GM20431 (cell line): ENCODE data around the gene MRC1.

Experiments
- in situ Hi-C: fragments of 300-500 bp; cut with MseI, MboI; formaldehyde crosslinking; loops from one replicate; pipeline ENCODE4 v1.15.0; 2020; ENCODE audit warnings: low sequenced_read_pairs; ENCODE audit not compliant: unreplicated experiment

MRC1 gene

GRCh38 chr10:17838080-17838648 is 29.0 kb downstream of the MRC1 start:
- in situ Hi-C loops: no loop called here

DNA sequence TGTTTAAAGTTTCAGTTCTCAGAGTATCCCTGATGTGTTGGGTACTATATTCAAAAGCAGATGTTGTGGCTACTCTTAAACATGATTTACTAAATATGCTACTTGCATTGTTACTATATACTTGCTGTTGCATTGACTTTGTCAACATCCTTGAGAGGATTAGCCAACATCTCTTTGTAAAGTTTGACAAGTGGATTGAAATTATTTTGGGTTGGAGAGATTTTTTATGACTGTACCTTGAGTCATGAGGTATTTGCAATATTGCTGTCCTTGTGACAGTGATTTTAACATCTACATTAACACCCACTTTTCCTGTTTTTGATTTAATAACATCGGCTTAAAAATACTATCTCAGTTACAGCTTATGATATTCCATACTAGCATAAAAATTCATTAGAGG is 31.9 kb downstream of the MRC1 start:
- in situ Hi-C loops: no loop called here

DNA sequence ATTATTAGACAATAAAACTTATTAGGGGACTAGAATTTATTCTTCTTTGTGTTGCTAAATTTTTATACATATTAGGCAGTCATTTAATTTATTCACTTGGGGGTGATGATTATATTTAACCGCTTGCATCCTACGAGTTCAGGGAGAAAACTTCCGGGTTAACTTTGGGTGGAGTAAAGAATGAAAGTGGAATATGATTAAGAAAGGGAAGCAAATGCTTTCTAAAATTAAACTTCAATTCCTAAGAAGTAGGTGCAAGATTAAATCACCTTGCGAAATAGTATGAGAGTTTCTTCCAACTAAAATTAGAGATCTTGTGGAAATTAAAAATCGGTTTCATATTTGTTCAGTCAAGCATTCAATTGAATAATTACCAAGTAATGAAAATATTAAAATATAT is 33.5 kb downstream of the MRC1 start:
- in situ Hi-C loops: no loop called here

GRCh38 chr10:17847585-17848296 is 38.6 kb downstream of the MRC1 start:
- in situ Hi-C loops: no loop called here

- in situ Hi-C loops: no loop called here
Measured at GRCh38 chr10:17848646-17849045, 39.5 kb downstream of the MRC1 start.

DNA sequence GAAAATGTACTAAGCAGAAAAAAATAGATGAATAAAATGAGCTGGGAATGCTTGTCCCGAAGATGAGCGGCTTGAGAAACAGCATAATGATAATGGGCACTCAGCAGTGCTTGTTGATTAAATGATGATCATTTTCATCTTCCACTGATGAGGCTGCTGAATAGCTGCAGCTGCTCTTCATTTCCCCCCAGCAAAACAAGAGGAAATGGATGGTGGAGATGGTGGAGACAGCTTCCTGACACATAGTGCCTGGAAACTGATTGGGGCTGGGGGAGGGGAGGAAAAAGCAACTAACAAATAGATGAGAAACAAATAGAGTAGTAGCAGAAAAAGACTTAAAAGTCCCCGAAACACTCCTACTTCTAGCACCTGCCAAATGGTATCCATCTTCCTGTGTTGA is 41.4 kb downstream of the MRC1 start:
- in situ Hi-C loops: loop anchor here (25.0 kb wide), 1 partner anchor 238 kb away; the partner anchor contains the start of gene HACD1

DNA sequence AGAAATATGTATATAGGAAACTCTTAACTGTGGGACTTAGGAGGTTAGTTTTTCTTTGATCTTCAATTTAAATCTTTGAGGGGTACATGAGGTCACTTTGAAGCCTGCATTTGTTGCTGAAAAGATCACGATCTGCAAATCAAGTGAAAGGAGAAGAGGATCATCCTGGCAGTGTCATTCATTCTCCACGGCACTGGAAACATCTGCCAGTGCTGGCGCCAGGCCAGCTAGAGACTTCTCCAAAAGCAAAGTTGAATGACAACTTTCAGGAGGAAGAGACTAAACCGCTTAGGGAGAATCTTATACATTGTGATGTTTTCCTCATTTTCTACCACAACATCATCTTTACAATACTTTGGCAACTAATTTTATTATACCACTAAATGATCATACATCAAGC is 42.5 kb downstream of the MRC1 start:
- in situ Hi-C loops: loop anchor here (25.0 kb wide), 1 partner anchor 239 kb away; the partner anchor contains the start of gene HACD1

DNA sequence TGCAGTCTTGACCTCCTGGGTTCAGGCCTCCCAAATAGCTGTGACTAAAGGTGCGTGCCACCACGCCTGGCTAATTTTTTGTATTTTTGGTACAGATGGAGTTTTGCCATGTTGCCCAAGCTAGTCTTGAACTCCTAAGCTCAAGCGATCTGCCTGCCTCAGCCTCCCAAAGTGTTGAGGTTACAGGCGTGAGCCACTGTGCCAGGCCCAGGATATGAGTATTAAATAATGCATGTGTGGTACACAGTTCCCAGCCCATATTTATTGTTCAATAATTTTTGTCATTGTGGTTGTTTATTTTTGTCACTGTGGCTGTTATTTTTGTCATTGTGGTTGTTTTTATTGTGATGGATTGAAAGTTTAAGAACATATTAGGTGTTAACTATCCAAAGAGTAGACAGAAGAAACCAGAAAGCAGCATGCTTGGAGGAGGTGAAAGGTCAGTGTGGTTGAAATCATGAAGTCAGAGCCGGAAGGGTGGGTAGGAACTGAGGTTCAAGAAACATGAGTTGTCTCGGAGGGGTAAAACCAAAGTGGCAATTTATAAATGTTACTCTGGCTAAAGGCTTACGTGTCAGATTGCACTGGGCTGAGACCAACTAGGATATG is 45.0 kb downstream of the MRC1 start:
- in situ Hi-C loops: loop anchor here (25.0 kb wide), 1 partner anchor 242 kb away; the partner anchor contains the start of gene HACD1

GRCh38 chr10:17857040-17857439 is 47.9 kb downstream of the MRC1 start:
- in situ Hi-C loops: loop anchor here (25.0 kb wide), 1 partner anchor 245 kb away; the partner anchor contains the start of gene HACD1

GRCh38 chr10:17859492-17860156 is 50.5 kb downstream of the MRC1 start:
- in situ Hi-C loops: loop anchor here (25.0 kb wide), 1 partner anchor 247 kb away; the partner anchor contains the start of gene HACD1

GRCh38 chr10:17861760-17862159 is 52.6 kb downstream of the MRC1 start:
- in situ Hi-C loops: loop anchor here (25.0 kb wide), 1 partner anchor 249 kb away; the partner anchor contains the start of gene HACD1

GRCh38 chr10:17865351-17865750 is 56.2 kb downstream of the MRC1 start:
- in situ Hi-C loops: loop anchor here (25.0 kb wide), 1 partner anchor 253 kb away; the partner anchor contains the start of gene HACD1

DNA sequence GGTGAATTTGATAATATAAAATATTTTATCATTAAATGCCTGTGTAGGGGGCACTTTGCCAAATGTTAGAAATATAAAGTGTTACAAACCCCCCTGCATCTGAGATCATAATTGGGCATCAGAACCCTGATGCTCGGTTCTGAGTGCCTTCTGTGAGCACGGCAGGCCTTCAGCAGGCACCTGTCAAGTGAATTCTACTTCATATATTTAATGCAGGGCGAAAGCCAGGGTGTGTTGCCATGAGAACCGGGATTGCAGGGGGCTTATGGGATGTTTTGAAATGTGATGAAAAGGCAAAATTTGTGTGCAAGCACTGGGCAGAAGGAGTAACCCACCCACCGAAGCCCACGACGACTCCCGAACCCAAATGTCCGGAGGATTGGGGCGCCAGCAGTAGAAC is 57.2 kb downstream of the MRC1 start:
- in situ Hi-C loops: loop anchor here (25.0 kb wide), 1 partner anchor 254 kb away; the partner anchor contains the start of gene HACD1

DNA sequence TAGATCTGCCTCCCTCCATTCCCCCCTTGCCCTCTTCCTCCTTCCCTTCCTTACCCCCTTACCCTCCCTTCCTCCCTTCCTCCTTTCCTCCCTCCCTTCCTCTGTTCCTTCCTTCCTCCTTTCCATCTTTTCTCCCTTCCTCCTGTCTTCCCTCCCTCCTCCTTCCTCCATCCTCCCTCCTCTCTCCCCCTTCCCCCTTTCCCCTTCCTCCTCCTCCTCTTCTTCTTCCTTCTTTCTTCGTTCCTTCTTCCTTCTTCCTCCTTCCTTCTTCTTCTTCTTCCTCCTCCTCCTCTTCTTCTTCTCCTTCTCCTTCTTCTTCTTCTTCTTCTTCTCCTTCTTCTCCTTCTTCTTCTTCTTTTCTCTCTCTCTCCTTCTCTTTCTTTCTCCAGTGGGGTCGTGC is 57.9 kb downstream of the MRC1 start:
- in situ Hi-C loops: loop anchor here (25.0 kb wide), 1 partner anchor 255 kb away; the partner anchor contains the start of gene HACD1

GRCh38 chr10:17871036-17871435 is 61.9 kb downstream of the MRC1 start:
- in situ Hi-C loops: loop anchor here (25.0 kb wide), 1 partner anchor 259 kb away; the partner anchor contains the start of gene HACD1

GRCh38 chr10:17872191-17873091 is 63.3 kb downstream of the MRC1 start:
- in situ Hi-C loops: loop anchor here (25.0 kb wide), 1 partner anchor 260 kb away; the partner anchor contains the start of gene HACD1

DNA sequence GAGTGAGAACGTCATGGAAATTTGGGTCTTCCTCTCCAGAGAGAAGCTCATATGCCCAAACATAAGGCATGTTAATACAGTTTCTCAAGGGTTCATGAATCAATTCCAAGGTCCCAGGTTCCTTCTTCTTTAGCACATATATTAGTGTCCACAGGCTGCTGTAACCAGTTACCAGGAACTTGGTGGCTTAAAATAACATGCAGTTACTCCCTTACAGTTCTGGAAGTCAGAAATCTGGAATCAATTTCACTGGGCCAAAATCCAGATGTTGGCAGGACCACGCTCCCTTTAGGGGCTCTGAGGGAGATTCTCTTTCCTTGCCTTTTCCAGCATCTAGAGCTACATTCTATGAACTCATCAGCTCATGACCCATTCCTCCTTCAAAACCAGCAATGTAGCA is 64.8 kb downstream of the MRC1 start:
- in situ Hi-C loops: loop anchor here (25.0 kb wide), 1 partner anchor 262 kb away; the partner anchor contains the start of gene HACD1

GRCh38 chr10:17877121-17877520 is 68.0 kb downstream of the MRC1 start:
- in situ Hi-C loops: no loop called here

GRCh38 chr10:17878896-17879295 is 69.7 kb downstream of the MRC1 start:
- in situ Hi-C loops: no loop called here
